Neural progenitor cell (in vitro differentiated cells): Measurements from ENCODE around the gene HOXC12.

ENCODE experiments used
- CTCF ChIP-seq: fragments of 200-600 bp; sonication (generic); IDR thresholded peaks from 2 replicates; pipeline ENCODE4 v1.5.1; 2017; ENCODE audit warnings: antibody characterized with exemption, mild to moderate bottlenecking
- EZH2 ChIP-seq: fragments of 200-600 bp; sonication (generic); IDR thresholded peaks from 2 replicates; pipeline ENCODE4 v1.6.1; 2017; ENCODE audit warnings: antibody characterized with exemption, mild to moderate bottlenecking, moderate library complexity

- TF ChIP-seq CTCF = no peak
- TF ChIP-seq EZH2 = peak; percentile 99
Observed at GRCh38 chr12:53955036-53955775, 503 bp downstream of the HOXC12 start.
